HEK293 (cell line): Measurements from ENCODE around the gene ANXA8.
"Not testable (repeated sequence)": the region's sequence is repeated elsewhere in the genome, so short reads cannot be mapped to it uniquely, and the experiment has no call there.

Source experiments
- CTCF ChIA-PET: fragments of 350-600 bp; formaldehyde crosslinking; extraction: SDS; loops from one replicate; lab custom pipeline; 2021; ENCODE audit warnings: antibody characterized with exemption; lab: Yijun Ruan, JAX
- POLR2A ChIA-PET: fragments of 300-600 bp; formaldehyde crosslinking; extraction: SDS; loops from one replicate; lab custom pipeline; 2020; ENCODE audit warnings: antibody characterized with exemption, inconsistent platforms; lab: Yijun Ruan, JAX
- H3K27ac ChIP-seq: fragments of 200-500 bp; sonication (Bioruptor generic); 2 replicates; pipeline ENCODE4 v1.5.1; 2014; ENCODE audit warnings: low read depth, low read length, control low read depth, inconsistent platforms; ENCODE audit errors: extremely low read depth
- H3K36me3 ChIP-seq, 2 experiments: fragments of 200-500 bp in 1 of 2; sonication (Bioruptor generic) in 1 of 2; 1 replicate in 1 of 2; 2 replicates in 1 of 2; pipeline ENCODE4 v1.5.1; 2014 to 2017; ENCODE audit warnings: inconsistent platforms in 2 of 2, low read length in 2 of 2; ENCODE audit not compliant: control insufficient read depth in 2 of 2, insufficient read depth in 1 of 2
- H3K4me1 ChIP-seq: fragments of 200-500 bp; sonication (Bioruptor generic); 2 replicates; pipeline ENCODE4 v1.5.1; 2014; ENCODE audit warnings: mild to moderate bottlenecking, low read length, inconsistent platforms; ENCODE audit not compliant: control insufficient read depth, insufficient read depth
- H3K4me3 ChIP-seq: 2 replicates; pipeline ENCODE4 v1.5.1; 2011; ENCODE audit warnings: low read depth, mild to moderate bottlenecking, control low read depth, low read length, moderate library complexity
- H3K9me3 ChIP-seq: fragments of 200-500 bp; sonication (Bioruptor generic); 2 replicates; pipeline ENCODE4 v1.5.1; 2014; ENCODE audit warnings: low read depth, low read length, inconsistent platforms; ENCODE audit not compliant: control insufficient read depth, insufficient read depth
- ZIC2 ChIP-seq: fragments of 450-650 bp; formaldehyde crosslinking; IDR thresholded peaks from 2 replicates; pipeline ENCODE4 v1.5.1; 2016; ENCODE audit warnings: missing biosample characterization, missing genetic modification characterization

The ANXA8 gene

DNA sequence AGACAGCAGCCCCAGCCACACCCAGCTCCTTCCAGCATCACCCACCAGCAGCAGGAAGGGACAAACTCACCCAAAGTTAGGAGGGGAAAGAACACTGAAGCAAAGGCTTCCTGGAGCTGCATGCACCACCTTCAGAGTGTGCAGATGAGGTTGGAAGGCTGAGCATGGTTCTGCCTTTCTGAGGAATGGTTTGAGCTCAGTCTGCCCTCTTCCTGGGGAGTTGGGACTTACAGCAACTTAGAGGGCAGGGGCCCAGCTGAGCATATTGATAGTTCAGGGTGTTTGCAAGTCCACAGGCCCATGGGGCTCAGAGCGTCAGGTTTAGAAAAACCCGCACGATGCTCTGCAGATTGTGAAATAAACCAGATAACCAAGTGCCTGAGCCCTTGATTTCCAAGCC is 3.8 kb downstream of the ANXA8 start:
- H3K4me3 ChIP-seq, H3K4me1 ChIP-seq, H3K9me3 ChIP-seq, CTCF ChIA-PET, H3K27ac ChIP-seq, POLR2A ChIA-PET, H3K36me3 ChIP-seq: not testable (repeated sequence)

DNA sequence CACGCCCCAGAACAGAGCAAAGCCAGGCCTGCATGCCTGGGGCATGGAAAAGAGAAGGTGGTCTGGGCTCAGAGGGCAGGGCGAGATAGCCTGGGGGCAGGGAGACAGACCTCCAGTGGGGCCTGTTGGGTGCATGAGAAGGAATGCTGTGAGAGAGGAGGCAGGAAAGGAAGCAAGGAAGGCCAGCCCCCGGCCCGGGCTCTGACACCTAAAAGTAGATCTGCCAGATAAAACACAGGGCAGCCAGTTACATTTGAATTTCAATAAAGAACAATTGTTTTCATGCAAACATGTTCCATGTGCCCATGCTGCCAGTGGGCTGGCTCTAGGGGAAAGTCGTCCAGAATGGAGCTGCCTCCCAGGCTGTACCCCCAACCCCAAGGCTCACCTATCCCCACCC is 5.8 kb downstream of the ANXA8 start:
- POLR2A ChIA-PET, H3K4me1 ChIP-seq, H3K36me3 ChIP-seq, H3K9me3 ChIP-seq, CTCF ChIA-PET, H3K27ac ChIP-seq, H3K4me3 ChIP-seq: not testable (repeated sequence)

DNA sequence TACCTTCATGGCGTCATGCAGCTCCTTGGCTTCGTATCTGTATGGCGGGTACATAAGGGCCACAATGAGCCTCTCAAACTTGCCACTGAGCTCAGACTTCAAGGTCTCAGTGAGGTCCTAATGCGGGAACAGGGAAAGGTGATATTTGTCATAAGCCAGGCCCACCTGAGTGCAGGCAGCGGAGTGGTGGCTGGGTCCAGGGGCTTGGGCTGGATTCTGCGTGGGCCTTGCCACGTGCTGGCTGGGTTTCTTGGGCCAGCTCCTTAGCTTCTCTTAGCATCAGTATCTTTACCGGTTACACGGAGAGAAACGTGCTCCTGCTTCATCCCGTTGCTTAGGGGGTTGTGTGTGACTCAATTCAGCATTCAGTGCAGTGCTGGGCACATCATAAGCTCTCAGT is 6.8 kb downstream of the ANXA8 start:
- H3K9me3 ChIP-seq, CTCF ChIA-PET, H3K27ac ChIP-seq, H3K4me3 ChIP-seq, H3K36me3 ChIP-seq, POLR2A ChIA-PET, H3K4me1 ChIP-seq: not testable (repeated sequence)

DNA sequence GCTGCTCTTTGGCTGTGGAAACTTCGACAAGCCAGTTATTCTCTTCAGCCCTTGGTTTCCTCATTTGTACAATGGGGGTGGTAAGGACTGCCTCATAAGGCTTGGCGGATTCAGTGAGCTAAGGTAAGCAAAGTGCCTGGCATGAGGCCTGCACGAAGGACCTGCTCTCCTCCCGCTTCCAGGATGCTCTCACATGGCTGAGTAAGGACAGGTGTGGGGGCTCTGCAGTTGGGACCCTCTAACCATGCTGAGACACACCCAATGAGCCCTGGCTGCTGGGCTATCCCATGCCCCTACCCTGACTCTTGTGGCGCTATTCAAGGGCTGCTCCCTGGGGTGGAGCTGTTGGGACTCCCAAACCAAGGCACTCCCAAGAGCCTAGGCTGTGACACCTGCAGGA is 8.8 kb downstream of the ANXA8 start:
- CTCF ChIA-PET, H3K27ac ChIP-seq, H3K36me3 ChIP-seq, H3K4me3 ChIP-seq, H3K9me3 ChIP-seq, H3K4me1 ChIP-seq, POLR2A ChIA-PET: not testable (repeated sequence)

DNA sequence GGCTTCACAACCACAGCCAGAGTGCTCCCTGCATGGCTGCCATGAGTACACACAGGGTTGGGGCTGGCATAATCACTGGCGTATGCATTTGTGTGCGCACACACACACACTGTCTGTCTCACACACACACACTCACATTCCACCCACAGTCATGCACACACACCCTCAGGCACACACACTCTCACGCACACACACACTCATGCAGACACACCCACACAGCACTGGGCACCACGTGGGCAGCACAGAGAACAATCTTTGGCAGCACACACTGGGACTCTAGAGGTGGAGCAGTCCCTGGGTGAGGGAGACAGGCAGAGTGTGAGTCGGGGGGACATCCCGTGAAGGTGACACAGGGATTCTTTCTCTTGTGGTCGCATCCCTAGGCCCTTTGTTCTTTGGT is 10.4 kb downstream of the ANXA8 start:
- CTCF ChIA-PET, H3K4me1 ChIP-seq, H3K27ac ChIP-seq, H3K9me3 ChIP-seq, POLR2A ChIA-PET, H3K36me3 ChIP-seq, H3K4me3 ChIP-seq: not testable (repeated sequence)

DNA sequence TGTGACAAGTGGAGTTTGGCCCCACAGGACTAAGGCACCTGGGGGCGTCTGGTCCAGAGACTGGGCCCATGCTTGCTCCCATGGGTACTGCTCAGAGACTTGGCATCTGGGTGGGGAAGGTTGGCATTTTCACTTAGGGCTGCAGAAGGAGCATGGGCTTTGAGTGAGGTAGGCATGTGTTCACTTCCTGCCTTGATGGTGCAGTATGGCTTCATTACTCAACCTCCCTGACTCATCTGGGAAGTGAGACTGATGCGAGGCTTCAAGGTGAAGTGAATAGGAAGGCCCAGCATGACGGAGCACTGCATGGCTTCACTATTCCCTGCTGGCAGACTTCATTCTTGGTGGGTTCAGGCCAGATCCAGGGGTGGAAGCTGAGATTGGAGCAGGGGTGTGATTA is 11.3 kb downstream of the ANXA8 start:
- H3K27ac ChIP-seq, H3K4me1 ChIP-seq, POLR2A ChIA-PET, H3K4me3 ChIP-seq, H3K9me3 ChIP-seq, CTCF ChIA-PET, H3K36me3 ChIP-seq: not testable (repeated sequence)

DNA sequence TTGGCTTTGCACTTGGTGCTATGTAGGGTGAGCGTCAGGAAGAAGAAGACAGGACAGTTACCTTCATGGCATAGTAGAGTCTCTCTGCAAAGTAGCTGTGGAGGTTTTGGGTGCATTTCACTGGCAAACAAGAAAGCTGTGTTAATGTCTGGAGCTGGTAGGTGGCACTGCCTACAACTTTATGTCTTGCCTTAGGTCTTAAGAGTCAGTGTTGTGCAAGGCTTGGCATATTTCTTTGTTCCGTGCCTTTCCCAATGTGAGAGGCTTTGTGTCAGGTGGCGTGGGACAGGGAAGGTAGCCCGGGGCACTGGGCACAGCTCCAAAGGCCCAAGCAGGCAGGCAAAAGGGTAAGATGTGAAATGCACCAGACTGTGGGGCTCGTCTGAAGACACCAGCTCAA is 11.8 kb downstream of the ANXA8 start:
- CTCF ChIA-PET, H3K27ac ChIP-seq, H3K4me1 ChIP-seq, H3K36me3 ChIP-seq, H3K4me3 ChIP-seq, POLR2A ChIA-PET, H3K9me3 ChIP-seq: not testable (repeated sequence)

DNA sequence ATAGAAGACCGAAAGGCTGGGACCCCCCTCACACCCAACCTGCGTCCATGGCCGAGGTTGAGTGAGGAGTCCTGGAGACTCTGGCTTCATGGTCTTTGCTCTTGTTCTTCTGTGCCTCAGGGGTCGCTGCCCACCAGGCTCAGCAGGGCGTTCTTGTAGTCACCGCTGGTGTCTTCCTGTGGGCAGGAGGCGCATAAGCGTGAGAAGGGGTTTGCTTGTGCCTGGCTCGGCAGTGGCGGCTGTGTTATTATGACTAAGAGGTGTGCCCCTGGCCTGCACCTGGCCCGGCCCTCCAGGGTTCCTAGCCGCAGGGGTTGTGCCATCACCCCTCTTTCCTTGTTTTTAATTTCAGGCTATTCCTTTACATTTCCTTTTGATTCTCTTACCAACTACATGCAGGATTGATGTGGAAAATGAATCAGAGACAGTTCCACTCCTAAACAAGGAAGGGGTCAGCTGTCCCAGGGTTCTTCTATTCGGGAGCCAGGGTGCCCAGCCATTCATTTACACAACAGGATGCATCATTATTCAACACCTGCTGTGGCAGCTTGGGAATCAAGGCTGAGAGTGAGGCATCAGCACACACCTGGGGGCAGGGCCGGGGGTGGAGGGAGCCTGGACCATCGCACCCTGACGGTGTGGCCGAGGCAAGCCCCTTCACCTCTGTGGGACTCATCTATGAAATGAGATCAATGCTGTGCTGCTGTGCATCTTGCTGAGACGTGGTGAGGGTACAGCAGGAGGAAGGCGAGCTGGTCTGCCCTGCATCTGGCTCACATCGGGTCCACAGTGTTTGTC is 15.0 kb downstream of the ANXA8 start:
- CTCF ChIA-PET, H3K4me3 ChIP-seq, H3K4me1 ChIP-seq, H3K9me3 ChIP-seq, POLR2A ChIA-PET, H3K27ac ChIP-seq, H3K36me3 ChIP-seq: not testable (repeated sequence)
- peak; percentile 44 for TF ChIP-seq ZIC2 (tag by site-specific recombination)

DNA sequence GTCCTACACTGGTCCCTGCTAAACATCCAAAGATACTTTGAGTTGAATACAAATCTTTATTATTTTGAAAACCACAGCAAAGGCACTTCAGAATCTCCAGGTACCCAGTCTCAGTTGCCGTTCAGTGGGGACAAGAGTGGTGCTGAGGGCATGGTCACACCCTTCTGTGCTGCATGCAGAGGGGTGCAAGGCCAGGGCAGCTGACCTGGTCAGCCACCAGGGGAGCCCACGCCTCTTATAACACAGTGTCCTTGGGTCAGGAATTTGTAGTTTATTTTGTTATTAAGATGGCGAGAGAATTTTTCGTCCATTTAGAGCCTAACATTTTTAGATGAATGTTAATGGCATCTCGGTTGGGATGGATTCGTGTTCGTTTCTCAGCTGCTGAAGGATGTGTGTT is 16.0 kb downstream of the ANXA8 start:
- H3K4me3 ChIP-seq, POLR2A ChIA-PET, H3K36me3 ChIP-seq, CTCF ChIA-PET, H3K4me1 ChIP-seq, H3K27ac ChIP-seq, H3K9me3 ChIP-seq: not testable (repeated sequence)

DNA sequence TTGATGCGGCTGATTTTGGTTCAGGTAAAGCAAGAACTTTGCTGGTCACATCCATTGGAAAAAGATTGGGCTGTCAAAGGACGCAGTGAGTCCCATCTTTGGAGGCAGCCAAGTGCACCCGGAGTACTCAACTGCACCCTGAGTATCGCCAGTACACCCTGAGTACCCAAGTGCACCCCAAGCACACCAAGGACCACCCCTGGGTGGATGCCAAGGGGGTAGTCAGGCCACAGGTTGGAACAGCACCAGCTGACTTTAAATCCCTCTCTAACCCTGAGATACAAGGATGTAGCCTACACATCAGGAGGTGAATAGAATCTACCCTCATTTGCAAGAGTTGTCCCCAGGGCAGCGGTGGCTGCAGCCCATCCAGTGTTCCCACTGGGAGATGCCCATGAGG is 16.5 kb downstream of the ANXA8 start:
- H3K4me3 ChIP-seq, H3K27ac ChIP-seq, H3K36me3 ChIP-seq, CTCF ChIA-PET, POLR2A ChIA-PET, H3K4me1 ChIP-seq, H3K9me3 ChIP-seq: not testable (repeated sequence)

DNA sequence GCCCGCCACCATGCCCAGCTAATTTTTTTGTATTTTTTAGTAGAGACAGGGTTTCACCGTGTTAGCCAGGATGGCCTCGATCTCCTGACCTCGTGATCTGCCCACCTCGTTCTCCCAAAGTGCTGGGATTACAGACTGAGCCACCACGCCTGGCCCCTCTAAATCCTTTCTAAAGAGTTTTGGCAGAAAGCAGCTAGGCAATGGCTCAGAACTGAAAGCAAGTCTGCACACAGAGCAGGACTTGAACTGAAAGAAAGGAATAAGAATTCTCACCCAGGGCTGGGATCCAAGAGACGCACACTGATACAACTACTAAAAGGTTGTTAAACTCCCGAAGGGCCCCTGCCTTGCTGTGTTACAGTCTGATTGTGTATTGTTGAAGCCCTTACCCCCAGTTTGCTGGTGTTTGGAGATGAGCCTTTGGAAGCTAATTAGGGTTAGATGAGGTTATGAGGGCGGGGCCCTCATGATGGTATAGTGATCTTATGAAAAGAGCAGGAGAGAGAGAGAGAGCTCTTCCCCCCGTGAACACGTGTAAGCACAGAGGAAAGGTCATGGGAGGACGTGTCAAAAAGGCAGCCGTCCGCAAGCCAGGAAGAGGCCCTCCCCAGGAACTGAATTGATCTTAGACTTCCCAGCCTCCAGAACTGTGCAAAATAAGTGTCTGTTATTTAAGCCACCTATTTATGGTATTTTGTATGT is 18.5 kb downstream of the ANXA8 start:
- H3K27ac ChIP-seq, H3K4me1 ChIP-seq, H3K36me3 ChIP-seq, H3K4me3 ChIP-seq, H3K9me3 ChIP-seq, CTCF ChIA-PET, POLR2A ChIA-PET: not testable (repeated sequence)
